HG03457 (cell line): Measurements from ENCODE around the gene AUNIP.

ENCODE experiments used
- ATAC-seq: cut with Tn5 transposase; IDR thresholded peaks from one replicate; pipeline ENCODE4 v1.9.1; 2021; ENCODE audit warnings: moderate number of reproducible peaks; ENCODE audit not compliant: unreplicated experiment

Gene AUNIP

GRCh38 chr1:25889470-25889869 lies 30.2 kb upstream of the AUNIP start:
- ATAC-seq = no peak

- ATAC-seq = no peak
These were observed 29.2 kb upstream of the AUNIP start for GRCh38 chr1:25888426-25888987.

DNA sequence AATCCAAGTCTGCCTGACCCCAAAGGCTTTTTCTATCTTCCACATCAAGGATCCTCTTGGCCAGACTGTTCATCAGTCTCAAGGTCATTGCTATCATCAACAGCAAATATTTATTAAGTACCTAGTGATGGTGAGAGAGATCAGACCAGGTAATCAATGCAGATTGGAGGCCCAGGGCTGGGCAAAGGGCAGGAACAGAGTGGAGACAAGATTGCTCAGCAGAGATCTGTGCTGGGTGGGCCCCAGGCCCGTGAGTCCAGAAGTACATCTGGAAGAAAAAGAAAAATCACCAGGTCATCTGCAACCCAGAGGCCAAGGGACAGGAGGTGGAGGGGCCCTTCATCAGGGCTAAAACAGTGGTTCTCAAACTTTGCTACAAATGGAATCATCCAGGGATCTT lies 26.3 kb upstream of the AUNIP start:
- no peak for ATAC-seq

DNA sequence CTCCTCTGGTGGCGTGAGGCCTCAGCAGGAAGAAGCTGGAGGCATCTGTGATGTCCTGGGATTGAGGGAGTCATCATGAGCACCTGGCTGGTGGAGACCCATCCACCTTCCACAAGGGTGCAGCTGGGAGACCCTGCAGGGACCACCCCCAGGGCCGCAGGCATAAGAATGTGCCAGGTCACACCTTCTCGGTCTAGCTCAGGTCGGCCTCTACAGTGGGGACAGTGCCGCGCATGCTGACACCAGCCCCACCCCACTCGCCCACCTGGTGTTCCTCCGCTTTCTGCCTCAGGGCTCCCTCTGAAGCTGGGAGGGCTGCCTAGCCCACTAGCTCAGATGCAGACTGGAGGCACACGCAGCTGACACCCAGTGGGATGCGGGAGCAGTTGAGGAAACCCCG lies 22.0 kb upstream of the AUNIP start:
- ATAC-seq = no peak

DNA sequence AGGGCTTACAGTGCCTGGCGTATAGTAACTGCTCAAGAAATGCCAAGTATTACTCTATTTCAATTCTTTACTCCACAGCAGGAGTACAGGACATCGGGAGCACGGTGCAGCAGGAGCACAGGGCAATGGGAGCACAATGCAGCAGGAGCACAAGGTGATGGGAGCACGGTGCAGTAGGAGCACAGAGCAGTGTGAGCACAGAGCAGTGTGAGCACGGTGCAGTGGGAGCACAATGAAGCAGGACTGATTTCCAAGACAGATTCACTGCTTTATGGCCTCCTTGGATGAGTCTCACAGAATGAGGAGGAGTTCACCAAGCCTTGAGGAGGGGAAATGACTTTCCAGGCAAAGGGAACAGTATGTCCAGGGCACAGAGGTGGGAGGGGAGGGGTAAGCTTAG lies 21.3 kb upstream of the AUNIP start:
- ATAC-seq = no peak

DNA sequence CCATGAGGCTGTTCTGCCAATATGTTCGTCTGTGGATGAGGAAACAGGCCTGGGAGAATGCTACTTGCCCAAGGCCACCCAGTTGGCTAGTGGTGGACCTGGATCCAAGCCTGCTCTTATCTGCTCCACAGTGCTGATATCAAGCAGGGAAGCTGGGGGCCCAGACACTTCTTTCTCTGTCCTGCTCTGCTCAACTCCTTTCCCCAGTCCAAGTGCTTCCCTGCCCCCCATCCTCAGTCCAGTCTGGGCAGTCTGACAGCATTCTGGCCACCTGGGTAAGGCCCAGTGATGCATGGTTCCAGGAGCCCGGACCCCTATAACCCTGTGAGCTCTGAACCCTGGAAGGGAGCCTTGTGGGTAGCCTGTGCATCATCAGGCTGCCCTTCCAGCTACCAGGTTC lies 20.4 kb upstream of the AUNIP start:
- no peak for ATAC-seq

GRCh38 chr1:25878690-25879089 lies 19.4 kb upstream of the AUNIP start:
- ATAC-seq = no peak

DNA sequence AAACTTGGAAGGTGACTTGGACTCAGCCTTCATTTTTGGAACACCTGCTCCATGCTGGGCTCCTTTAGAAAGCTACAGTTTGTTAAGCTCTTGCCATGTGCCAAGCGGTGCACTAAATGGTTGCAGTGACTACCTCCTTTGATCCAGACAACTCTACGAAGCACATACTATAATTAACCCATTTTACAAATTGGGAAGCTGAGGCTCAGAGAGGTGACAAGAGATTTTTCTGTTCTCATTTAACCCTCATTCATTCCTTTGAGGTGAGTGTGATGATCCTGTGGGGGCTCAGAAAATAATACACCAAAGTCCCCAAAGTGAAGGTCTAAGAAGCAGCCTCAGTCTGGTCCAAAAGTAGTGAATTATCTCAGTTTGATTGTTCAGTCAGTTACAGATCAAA lies 17.9 kb upstream of the AUNIP start:
- no peak for ATAC-seq

GRCh38 chr1:25876693-25877077 lies 17.4 kb upstream of the AUNIP start:
- no peak for ATAC-seq

- no peak for ATAC-seq
These were observed 16.8 kb upstream of the AUNIP start for GRCh38 chr1:25875856-25876692.

DNA sequence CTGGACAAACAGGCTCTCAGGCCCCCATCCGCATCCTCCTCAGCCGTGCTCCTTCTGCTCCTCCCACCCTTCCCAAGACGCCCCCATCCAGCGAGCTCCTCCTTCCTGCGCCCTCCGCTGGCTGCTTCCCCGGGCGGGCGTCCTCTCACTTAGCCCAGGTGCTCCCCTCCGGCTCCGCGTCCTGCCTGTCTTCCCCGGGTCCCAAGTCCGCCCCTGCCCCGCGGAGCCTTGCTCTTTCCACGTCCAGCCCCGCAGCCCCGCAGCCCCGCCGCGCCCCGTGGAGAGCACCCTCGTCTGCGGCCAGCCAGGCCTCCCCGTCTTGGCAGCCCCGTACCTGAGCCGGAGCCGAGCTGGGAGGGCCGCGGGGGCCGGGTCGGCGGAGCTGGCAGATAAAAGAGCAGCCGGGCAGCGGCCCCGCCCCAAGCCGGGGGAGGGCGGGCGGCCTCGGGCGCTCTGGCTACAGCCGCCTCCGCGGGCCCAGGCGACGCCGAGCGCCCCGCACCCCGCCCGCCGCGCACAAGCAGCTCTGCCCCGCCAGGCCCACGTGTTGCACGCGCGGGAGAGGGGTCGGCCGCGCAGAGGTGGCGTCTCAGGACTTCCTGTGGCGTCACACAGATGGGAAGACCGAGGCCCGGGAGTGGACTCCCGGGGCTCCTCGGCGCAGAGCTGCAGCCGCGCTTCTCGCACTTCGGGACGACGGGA lies 16.0 kb upstream of the AUNIP start, which contains the start of gene PAQR7:
PAQR7 (minus strand) TSS at position 555 of the 702 bp plus-strand sequence. CDS start 11,869 bp downstream, outside the sequence.
- no peak for ATAC-seq

- no peak for ATAC-seq
These were observed 15.4 kb upstream of the AUNIP start for GRCh38 chr1:25874635-25875153.

- ATAC-seq = no peak
These were observed 15.0 kb upstream of the AUNIP start for GRCh38 chr1:25874209-25874608.

- ATAC-seq = no peak
These were observed 13.9 kb upstream of the AUNIP start for GRCh38 chr1:25873120-25873519.

GRCh38 chr1:25872713-25873112 lies 13.5 kb upstream of the AUNIP start:
- ATAC-seq = no peak

- no peak for ATAC-seq
These were observed 12.6 kb upstream of the AUNIP start for GRCh38 chr1:25871704-25872494.

DNA sequence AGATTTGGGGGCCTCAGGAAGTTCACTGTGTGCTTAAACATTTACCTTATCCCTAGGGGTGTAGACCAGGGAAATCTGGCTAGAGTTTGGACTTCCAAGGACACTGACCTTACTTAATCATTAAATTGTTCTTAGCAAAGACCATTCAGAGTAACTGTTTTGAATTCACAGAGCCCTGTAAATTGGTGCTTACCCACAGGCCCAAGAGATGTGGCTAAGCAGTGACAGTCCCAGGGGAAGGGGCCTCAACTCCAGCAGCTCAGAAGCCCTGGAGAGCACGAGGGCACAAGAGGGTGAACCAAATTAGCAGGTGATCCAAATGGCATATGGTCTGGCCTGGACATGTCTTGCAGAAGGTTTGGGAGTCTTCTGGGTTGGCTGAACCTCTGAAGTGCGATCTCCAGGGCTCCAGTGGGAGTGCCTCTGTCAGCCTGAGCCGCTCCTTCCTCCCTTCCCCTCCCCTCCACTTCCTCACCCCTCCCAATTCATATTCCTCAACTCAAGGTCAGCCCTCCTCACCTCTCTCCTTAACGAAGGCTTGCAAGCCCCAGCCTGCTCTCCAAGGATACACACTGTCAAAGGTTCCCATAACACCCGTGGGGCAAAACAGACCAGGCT lies 11.9 kb upstream of the AUNIP start:
- ATAC-seq = no peak

GRCh38 chr1:25870614-25871013 lies 11.4 kb upstream of the AUNIP start:
- no peak for ATAC-seq

DNA sequence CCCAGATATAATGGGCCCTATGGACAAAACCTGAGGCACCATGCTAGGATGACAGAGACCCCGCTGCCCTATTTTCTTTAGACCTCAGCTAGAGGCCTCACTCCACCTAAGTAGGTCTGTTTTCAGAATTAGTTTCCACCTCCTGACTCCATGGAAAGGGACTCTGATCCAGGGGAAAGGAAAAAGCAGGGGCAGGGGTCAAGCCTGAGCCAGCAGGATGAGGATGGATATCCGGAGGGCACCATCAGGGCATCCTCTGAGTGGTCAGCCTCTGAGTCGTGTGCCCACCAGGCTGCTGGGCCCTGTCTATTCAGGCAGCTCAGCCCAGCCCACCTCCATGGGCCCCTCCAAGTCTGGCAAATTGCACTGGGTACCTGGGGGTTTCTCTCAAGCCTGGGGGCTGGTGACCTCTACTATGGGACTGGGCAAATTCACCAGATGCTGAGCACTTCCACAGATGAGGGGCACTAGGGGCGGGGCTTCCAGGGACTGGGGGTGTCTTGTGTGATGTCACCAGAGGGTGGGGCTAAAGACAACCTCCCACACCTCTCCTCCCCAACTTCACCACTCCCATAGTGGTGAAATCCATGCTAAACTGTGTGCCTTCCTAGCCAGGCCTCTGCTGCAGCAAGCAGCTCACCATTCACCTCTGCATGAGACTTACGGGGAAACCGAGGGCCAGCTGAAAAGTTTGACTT lies 10.8 kb upstream of the AUNIP start:
- ATAC-seq = no peak
